Measurements from ENCODE around the gene AFAP1L1. TPM values are rescaled to one million over a fixed set of nuclear protein-coding genes. Genes with fewer than 3 reads are reported as not detected.

AFAP1L1 gene
- total and polyA plus RNA-seq, 9 of the 15 experiments (the other 6 are each of a cell fraction or from before 2014, with no cell fraction given), result 0.01 to 0.12 (median 0.03) TPM; not detected in 4

DNA sequence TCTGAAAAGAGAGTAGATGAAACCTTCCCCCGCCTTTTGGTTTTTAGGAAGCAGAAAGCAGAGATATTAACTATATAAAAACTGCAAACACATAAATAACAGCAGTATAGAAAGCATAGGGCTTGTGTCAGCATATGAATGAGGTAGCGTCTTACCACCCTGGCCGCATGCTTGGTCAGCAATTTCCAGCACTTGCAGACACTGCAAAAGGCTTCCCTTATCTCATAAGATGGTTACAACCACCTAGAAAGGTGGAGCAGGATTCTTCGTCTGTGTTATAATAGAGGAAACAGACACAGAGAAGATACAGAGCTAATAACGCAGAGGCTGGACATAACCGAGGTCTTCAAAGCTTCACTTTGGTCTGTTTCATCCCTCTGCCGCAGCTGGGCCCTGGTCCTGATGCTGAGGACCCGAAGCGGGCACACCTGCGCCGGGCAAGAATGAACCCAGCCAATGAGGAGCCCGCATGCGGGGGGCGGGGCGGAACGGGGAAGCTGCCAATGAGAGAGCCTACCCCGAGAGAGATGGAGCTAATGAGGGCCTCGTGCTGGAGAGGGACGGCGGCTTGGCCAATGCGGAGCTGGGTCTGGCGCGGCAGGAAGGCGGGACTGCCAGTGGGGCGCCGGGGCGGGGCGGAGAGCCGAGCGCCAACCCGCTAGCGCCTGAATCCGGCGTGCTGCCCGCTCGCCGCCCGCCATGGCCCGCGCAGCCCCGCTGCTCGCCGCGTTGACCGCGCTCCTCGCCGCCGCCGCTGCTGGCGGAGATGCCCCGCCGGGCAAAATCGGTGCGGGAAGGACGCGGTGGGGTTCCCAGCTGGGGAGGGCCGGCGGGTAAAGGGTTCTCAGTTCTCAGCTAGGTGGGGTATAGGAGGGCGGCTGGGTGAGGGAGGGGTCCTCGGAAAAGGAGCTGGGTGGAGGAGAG lies 86.0 kb downstream of the AFAP1L1 start, which contains the start of gene PCYOX1L (continued):
- TF ChIP-seq HNRNPUL1 (IDR thresholded peaks at IDR 0.05; ENCODE audit: low read length) (no peak), TGIF2 (CRISPR knock-in tag; IDR thresholded peaks at IDR 0.05) (no peak), BRD9 (IDR thresholded peaks at IDR 0.05; ENCODE audit: low read depth, partially characterized antibody) (no peak), HMGN3 (IDR thresholded peaks at IDR 0.05; ENCODE audit: borderline replicate concordance, extremely low read depth, insufficient read length, low read depth, low read length) (no peak), BHLHE40 (IDR thresholded peaks at IDR 0.05; ENCODE audit: low read length) (peak; percentile 70), CBX8 (IDR thresholded peaks at IDR 0.05; ENCODE audit: borderline replicate concordance, extremely low read depth, low read depth, low read length, poor library complexity, severe bottlenecking) (no peak), KHSRP (IDR thresholded peaks at IDR 0.05) (no peak), COPS2 (conservative IDR thresholded peaks at IDR 0.05) (no peak), SMAD3 (CRISPR knock-in tag; conservative IDR thresholded peaks at IDR 0.05) (no peak), MBD2 (IDR thresholded peaks at IDR 0.05; ENCODE audit: borderline replicate concordance, low read depth) (peak; percentile 91), HDAC1 (IDR thresholded peaks at IDR 0.05) (peak in 1 of 2 experiments; percentile 41; a peak in 1 of 4 replicates), NFIX (CRISPR knock-in tag; IDR thresholded peaks at IDR 0.05; ENCODE audit: low read depth) (no peak)
- TF ChIP-seq, protein P1, sequence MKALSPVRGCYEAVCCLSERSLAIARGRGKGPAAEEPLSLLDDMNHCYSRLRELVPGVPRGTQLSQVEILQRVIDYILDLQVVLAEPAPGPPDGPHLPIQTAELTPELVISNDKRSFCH (CRISPR knock-in tag; IDR thresholded peaks at IDR 0.05), result no peak
- TF ChIP-seq, protein P1 (tag; IDR thresholded peaks at IDR 0.05), result no peak
- TF ChIP-seq, protein P2, sequence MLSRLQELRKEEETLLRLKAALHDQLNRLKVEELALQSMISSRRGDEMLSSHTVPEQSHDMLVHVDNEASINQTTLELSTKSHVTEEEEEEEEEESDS (CRISPR knock-in tag; IDR thresholded peaks at IDR 0.05), result no peak
- TF ChIP-seq, protein P3, sequence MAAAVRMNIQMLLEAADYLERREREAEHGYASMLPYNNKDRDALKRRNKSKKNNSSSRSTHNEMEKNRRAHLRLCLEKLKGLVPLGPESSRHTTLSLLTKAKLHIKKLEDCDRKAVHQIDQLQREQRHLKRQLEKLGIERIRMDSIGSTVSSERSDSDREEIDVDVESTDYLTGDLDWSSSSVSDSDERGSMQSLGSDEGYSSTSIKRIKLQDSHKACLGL (CRISPR knock-in tag; IDR thresholded peaks at IDR 0.05; ENCODE audit: borderline replicate concordance, poor library complexity, severe bottlenecking), result no peak
- TF ChIP-seq, protein P4, sequence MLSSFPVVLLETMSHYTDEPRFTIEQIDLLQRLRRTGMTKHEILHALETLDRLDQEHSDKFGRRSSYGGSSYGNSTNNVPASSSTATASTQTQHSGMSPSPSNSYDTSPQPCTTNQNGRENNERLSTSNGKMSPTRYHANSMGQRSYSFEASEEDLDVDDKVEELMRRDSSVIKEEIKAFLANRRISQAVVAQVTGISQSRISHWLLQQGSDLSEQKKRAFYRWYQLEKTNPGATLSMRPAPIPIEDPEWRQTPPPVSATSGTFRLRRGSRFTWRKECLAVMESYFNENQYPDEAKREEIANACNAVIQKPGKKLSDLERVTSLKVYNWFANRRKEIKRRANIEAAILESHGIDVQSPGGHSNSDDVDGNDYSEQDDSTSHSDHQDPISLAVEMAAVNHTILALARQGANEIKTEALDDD (IDR thresholded peaks at IDR 0.05), result no peak
- TF ChIP-seq, protein P5, sequence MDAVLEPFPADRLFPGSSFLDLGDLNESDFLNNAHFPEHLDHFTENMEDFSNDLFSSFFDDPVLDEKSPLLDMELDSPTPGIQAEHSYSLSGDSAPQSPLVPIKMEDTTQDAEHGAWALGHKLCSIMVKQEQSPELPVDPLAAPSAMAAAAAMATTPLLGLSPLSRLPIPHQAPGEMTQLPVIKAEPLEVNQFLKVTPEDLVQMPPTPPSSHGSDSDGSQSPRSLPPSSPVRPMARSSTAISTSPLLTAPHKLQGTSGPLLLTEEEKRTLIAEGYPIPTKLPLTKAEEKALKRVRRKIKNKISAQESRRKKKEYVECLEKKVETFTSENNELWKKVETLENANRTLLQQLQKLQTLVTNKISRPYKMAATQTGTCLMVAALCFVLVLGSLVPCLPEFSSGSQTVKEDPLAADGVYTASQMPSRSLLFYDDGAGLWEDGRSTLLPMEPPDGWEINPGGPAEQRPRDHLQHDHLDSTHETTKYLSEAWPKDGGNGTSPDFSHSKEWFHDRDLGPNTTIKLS (IDR thresholded peaks at IDR 0.05; ENCODE audit: borderline replicate concordance, low read depth), result no peak
- TF ChIP-seq, protein P6, sequence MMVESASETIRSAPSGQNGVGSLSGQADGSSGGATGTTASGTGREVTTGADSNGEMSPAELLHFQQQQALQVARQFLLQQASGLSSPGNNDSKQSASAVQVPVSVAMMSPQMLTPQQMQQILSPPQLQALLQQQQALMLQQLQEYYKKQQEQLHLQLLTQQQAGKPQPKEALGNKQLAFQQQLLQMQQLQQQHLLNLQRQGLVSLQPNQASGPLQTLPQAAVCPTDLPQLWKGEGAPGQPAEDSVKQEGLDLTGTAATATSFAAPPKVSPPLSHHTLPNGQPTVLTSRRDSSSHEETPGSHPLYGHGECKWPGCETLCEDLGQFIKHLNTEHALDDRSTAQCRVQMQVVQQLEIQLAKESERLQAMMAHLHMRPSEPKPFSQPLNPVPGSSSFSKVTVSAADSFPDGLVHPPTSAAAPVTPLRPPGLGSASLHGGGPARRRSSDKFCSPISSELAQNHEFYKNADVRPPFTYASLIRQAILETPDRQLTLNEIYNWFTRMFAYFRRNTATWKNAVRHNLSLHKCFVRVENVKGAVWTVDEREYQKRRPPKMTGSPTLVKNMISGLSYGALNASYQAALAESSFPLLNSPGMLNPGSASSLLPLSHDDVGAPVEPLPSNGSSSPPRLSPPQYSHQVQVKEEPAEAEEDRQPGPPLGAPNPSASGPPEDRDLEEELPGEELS (CRISPR knock-in tag; IDR thresholded peaks at IDR 0.05; ENCODE audit: borderline replicate concordance), result no peak

Data from K562 (cell line).